Measurements from ENCODE around the gene ABCC6.

DNA sequence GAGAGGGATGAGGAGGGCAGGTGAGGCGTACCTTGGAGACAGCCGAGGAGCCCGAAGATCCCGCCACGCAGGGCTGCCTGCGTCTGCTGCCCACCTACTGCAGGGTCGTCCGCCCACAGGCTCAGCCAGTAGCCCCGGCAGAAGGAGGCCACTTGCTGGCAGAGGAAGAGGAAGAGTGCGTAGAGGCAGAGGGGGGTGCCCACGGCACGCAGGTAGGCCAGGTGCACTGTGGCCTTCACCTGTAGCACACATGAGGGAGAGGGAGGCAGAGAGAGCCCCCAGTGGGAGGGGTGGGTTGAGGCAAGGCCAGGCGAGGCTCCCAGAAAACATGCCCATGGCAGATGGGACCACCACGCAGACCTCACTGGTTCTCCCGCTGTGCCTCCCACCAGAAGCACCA is 53.7 kb downstream of the ABCC6 start:
- TF ChIP-seq POLR2A (IDR thresholded peaks at IDR 0.05; ENCODE audit: low read depth, low read length) (no peak), POLR2AphosphoS5 (IDR thresholded peaks at IDR 0.05; ENCODE audit: low read depth, low read length) (no peak), SPI1 (IDR thresholded peaks at IDR 0.05; ENCODE audit: low read depth, low read length) (no peak), TAF1 (IDR thresholded peaks at IDR 0.05; ENCODE audit: low read depth, low read length) (no peak), POU2F2 (IDR thresholded peaks at IDR 0.05; ENCODE audit: low read depth, low read length) (no peak)
